Endothelial cell of umbilical vein (primary cell): ENCODE measurements around the gene GSTP1. TPM values are rescaled to one million over a fixed set of nuclear protein-coding genes. Genes with fewer than 3 reads are reported as not detected.

Source experiments
- BruUV-seq: library from RNA; stranded (reverse); fragments of 400-500 nt; replicated peaks from 2 replicates; lab custom pipeline; 2021; lab: Mats Ljungman, UMichigan
- CTCF ChIA-PET: fragments of 300-600, 350-600 bp; sonication (Branson Sonifier 250); formaldehyde crosslinking; loops from one replicate; lab custom pipeline; 2021; ENCODE audit warnings: antibody characterized with exemption, inconsistent platforms; lab: Charles Lee
- POLR2A ChIA-PET: fragments of 300-600, 350-600 bp; sonication (Branson Sonifier 250); formaldehyde crosslinking; loops from one replicate; lab custom pipeline; 2021; ENCODE audit warnings: antibody characterized with exemption, inconsistent platforms; lab: Charles Lee
- DNase-seq: peaks from one replicate; pipeline ENCODE4 v3.0.0-alpha.2; 2011; ENCODE audit warnings: low read depth, low spot score
- FAIRE-seq: peaks from 2 replicates; lab custom pipeline; 2011; peaks lifted over from hg19 to GRCh38; lab: Jason Lieb, UNC
- H2AFZ ChIP-seq: 2 replicates; pipeline ENCODE4 v1.6.0; 2012; ENCODE audit warnings: low read depth, low read length, control low read depth, inconsistent platforms
- H3K27ac ChIP-seq: 2 replicates; pipeline ENCODE4 v1.5.1; 2011; ENCODE audit warnings: low read depth, mild to moderate bottlenecking, control low read depth, low read length, moderate library complexity; ENCODE audit not compliant: insufficient read depth
- H3K27me3 ChIP-seq, 2 experiments: 2 replicates each; pipeline versions ENCODE4 v1.6.0 to v1.6.1; 2011; ENCODE audit warnings: low read length in 2 of 2, mixed read lengths in 1 of 2; ENCODE audit not compliant: control insufficient read depth in 2 of 2, insufficient read depth in 2 of 2
- H3K36me3 ChIP-seq, 2 experiments: 2 replicates in 1 of 2; 3 replicates in 1 of 2; pipeline ENCODE4 v1.5.1; 2011; ENCODE audit warnings: low read length in 2 of 2, mild to moderate bottlenecking in 1 of 2, moderate library complexity in 1 of 2; ENCODE audit not compliant: control insufficient read depth in 2 of 2, insufficient read depth in 2 of 2; ENCODE audit errors: extremely low read depth in 1 of 2
- H3K4me1 ChIP-seq: 3 replicates; pipeline ENCODE4 v1.5.1; 2011; ENCODE audit warnings: mild to moderate bottlenecking, low read length; ENCODE audit not compliant: control insufficient read depth, insufficient read depth; ENCODE audit errors: extremely low read depth
- H3K4me2 ChIP-seq: 2 replicates; pipeline ENCODE4 v1.6.1; 2011; ENCODE audit warnings: low read length, control low read depth, mixed read lengths; ENCODE audit not compliant: insufficient read depth
- H3K4me3 ChIP-seq, 3 experiments: fragments of 200-600 bp in 1 of 3; sonication (generic), shearing (Covaris generic) in 1 of 3; replicated peaks in 1 of 3; 2 replicates each; pipeline ENCODE4 v1.5.1; 2011 to 2016; ENCODE audit warnings: control low read depth in 3 of 3, low read length in 3 of 3, mild to moderate bottlenecking in 2 of 3, inconsistent platforms in 1 of 3, low read depth in 1 of 3, moderate library complexity in 1 of 3; ENCODE audit not compliant: insufficient read depth in 1 of 3
- H3K79me2 ChIP-seq: 2 replicates; pipeline ENCODE4 v1.6.0; 2012; ENCODE audit warnings: low read length, inconsistent platforms; ENCODE audit not compliant: control insufficient read depth, insufficient read depth
- H3K9ac ChIP-seq: replicated peaks from 2 replicates; pipeline ENCODE3; 2011; ENCODE audit warnings: low read length, control low read depth; ENCODE audit not compliant: insufficient read depth; ENCODE audit errors: extremely low read depth
- H3K9me1 ChIP-seq: replicated peaks from 3 replicates; pipeline ENCODE4 v1.6.0; 2011; ENCODE audit warnings: mild to moderate bottlenecking, low read length; ENCODE audit not compliant: control insufficient read depth, insufficient read depth; ENCODE audit errors: extremely low read depth
- H3K9me3 ChIP-seq: replicated peaks from 2 replicates; pipeline ENCODE4 v1.5.1; 2012; ENCODE audit warnings: low read length, inconsistent platforms; ENCODE audit not compliant: control insufficient read depth, insufficient read depth
- H4K20me1 ChIP-seq: replicated peaks from 2 replicates; pipeline ENCODE3; 2011; ENCODE audit warnings: mild to moderate bottlenecking, low read length; ENCODE audit not compliant: control insufficient read depth, insufficient read depth; ENCODE audit errors: extremely low read depth
- EZH2 ChIP-seq: IDR thresholded peaks from 2 replicates; pipeline ENCODE4 v1.6.1; 2012; ENCODE audit warnings: borderline replicate concordance, low read depth, mild to moderate bottlenecking, moderate library complexity, low read length, inconsistent platforms; ENCODE audit not compliant: severe bottlenecking
- GATA2 ChIP-seq: IDR thresholded peaks from 2 replicates; pipeline ENCODE4 v1.7.0; 2011; ENCODE audit warnings: low read depth, mild to moderate bottlenecking, moderate library complexity, mixed read lengths, low read length; ENCODE audit not compliant: insufficient read length, insufficient read depth
- JUN ChIP-seq: IDR thresholded peaks from 2 replicates; pipeline ENCODE4 v1.6.1; 2011; ENCODE audit warnings: borderline replicate concordance, low read depth; ENCODE audit not compliant: insufficient read length, insufficient read depth
- MYC ChIP-seq: IDR thresholded peaks from one replicate; pipeline ENCODE4 v1.6.1; 2011; ENCODE audit warnings: mild to moderate bottlenecking, low read depth, low read length
- POLR2AphosphoS5 ChIP-seq: IDR thresholded peaks from 2 replicates; pipeline ENCODE4 v1.6.1; 2012; ENCODE audit warnings: low read depth, mild to moderate bottlenecking, control low read depth, low read length, moderate library complexity; ENCODE audit not compliant: insufficient read depth
- dilution Hi-C: fragments of 300-500 bp; cut with MboI; formaldehyde crosslinking; loops from one replicate; pipeline ENCODE4 v1.15.0; 2019; ENCODE audit warnings: low sequenced_read_pairs; ENCODE audit not compliant: extremely low pct_ligation_motif_present
- intact Hi-C: fragments of 100-400 bp; cut with micrococcal nuclease; formaldehyde crosslinking; loops from one replicate; pipeline ENCODE4 v1.10.0; 2022
- polyA plus RNA-seq, 4 experiments: library from polyadenylated mRNA; depleted of rRNA in 3 of 4; stranded (reverse) in 3 of 4; unstranded in 1 of 4; fragments of >200 nt; gene quantifications; 2 replicates each; pipeline versions ENCODE4 v1.2.1 to v1.2.3, GENCODE V29; 2011 to 2012; ENCODE audit warnings: missing spikeins in 1 of 4
- total RNA-seq: library from RNA; stranded (reverse); gene quantifications from 2 replicates; pipeline ENCODE4 v1.2.3, GENCODE V29; 2021
- TF ChIP-seq, protein P1 (sequence below), 2 donors: IDR thresholded peaks; 1 replicate in 1 of 2; 2 replicates in 1 of 2; pipeline ENCODE4 v1.5.1; 2011; ENCODE audit warnings: low read length in 2 of 2, mild to moderate bottlenecking in 2 of 2, moderate library complexity in 2 of 2, control low read depth in 1 of 2, inconsistent platforms in 1 of 2, low read depth in 1 of 2; ENCODE audit not compliant: insufficient read depth in 1 of 2; ENCODE audit errors: extremely low read depth in 1 of 2
- TF ChIP-seq, protein P2 (sequence below): IDR thresholded peaks from 2 replicates; pipeline ENCODE4 v1.6.1; 2011; ENCODE audit not compliant: insufficient read depth, insufficient read length

The GSTP1 gene
- total and polyA plus RNA-seq, 2 donors (not counting 3 experiments of a cell fraction or from before 2014, with no cell fraction given) = 962 to 2,277 TPM

DNA sequence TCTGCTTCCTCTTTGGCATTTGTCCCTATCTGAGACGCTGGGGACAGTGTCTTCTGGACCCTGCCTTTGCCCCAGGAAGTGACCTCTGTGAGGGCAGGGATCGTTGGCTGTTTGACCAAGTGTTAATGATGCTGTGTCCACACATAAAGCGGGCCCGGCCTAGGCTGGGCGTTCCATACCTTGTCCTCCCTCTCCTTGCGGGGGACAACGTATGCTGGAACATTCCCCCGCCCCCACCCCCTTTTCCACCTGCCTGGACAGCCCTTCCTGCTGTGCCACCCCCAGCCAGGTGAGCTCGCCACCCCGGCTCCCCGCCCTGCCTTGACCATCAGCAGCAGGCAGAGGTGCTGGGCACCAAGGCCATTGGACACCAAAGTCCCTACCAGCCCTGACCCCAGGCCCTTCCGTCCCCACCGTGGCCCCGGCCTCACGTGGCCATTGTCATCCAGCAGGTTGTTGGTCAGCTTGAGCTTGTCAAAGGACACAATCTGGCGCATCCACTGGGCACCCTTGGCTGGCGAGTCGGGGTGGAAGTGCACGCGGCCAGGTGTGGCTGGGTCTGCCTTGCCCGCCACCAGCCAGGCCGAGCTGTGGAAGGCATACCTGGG, 50.2 kb downstream of the GSTP1 start:
- CTCF ChIA-PET = interaction anchor here (2.7 kb wide), 1 partner anchor 25 kb away, joined by 11 read pairs; no protein-coding TSS in a partner anchor
- intact Hi-C loops = no loop called here

DNA sequence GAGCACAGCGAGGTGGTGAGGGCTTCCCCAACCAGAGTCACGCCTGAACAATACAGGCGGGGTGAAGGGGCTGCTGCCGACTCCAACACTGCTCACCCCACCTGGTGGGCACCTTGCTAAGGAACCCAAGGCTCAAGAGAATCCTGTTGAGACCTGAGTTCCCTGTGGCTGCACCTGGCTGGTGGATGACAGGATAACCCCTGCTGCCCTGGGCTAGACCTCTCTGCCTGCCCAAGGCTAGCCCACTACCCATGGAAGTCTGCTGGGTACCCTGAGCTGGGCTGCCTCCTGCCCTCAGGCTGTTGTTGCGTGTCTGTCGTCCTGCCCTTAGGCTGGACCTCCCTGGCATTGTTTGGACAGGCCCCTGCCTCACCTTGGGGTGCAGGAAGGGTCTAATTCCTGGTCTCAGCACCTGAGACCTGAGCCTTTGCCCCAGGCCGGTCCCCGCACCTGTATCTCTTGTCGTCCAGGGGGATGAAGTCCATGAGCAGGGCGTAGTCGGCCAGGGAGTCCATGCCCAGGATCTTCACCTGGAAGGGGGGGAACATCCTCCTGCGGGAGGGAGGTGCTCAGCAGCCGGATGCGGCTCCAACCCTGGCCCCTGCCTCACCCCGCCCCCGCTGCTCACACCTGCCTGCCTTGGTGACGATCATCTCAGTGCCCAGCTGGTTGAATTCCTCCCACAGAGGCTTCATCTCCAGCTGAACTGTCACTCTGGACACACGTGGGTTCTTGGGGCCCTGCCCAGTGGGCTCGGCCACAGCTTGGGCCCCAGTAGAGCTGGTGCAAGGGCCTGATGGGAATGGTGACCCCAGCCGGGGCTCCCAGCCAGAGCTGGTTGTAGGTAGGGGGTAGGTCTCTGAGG, 51.0 kb downstream of the GSTP1 start:
- DNase-seq (no peak), FAIRE-seq (no peak)
- H3K9me3 ChIP-seq = no peaks in the 10 kb centered on the region
- H3K4me3 ChIP-seq = no peak overlapping the region
- TF ChIP-seq JUN = no peak
- TF ChIP-seq, protein P1, sequence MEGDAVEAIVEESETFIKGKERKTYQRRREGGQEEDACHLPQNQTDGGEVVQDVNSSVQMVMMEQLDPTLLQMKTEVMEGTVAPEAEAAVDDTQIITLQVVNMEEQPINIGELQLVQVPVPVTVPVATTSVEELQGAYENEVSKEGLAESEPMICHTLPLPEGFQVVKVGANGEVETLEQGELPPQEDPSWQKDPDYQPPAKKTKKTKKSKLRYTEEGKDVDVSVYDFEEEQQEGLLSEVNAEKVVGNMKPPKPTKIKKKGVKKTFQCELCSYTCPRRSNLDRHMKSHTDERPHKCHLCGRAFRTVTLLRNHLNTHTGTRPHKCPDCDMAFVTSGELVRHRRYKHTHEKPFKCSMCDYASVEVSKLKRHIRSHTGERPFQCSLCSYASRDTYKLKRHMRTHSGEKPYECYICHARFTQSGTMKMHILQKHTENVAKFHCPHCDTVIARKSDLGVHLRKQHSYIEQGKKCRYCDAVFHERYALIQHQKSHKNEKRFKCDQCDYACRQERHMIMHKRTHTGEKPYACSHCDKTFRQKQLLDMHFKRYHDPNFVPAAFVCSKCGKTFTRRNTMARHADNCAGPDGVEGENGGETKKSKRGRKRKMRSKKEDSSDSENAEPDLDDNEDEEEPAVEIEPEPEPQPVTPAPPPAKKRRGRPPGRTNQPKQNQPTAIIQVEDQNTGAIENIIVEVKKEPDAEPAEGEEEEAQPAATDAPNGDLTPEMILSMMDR (IDR thresholded peaks at IDR 0.05; ENCODE audit: extremely low read depth in 1 of 2, insufficient read depth in 1 of 2, low read depth in 1 of 2, low read length in 2 of 2) = no peak
- no peak for TF ChIP-seq MYC
- TF ChIP-seq, protein P2, sequence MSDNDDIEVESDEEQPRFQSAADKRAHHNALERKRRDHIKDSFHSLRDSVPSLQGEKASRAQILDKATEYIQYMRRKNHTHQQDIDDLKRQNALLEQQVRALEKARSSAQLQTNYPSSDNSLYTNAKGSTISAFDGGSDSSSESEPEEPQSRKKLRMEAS = no peak
- TF ChIP-seq POLR2AphosphoS5 = no peak
- TF ChIP-seq EZH2 = no peak
- H3K4me2 ChIP-seq = no peak overlapping the region
- H3K9me1 ChIP-seq = no peaks in the 10 kb centered on the region
- intact Hi-C loops = no loop called here
- no TSS peak for BruUV-seq
- no peaks in the 10 kb centered on the region for H3K27me3 ChIP-seq
- no peaks in the 10 kb centered on the region for H3K79me2 ChIP-seq
- dilution Hi-C loops = no loop called here
- CTCF ChIA-PET = interaction anchor here (2.7 kb wide), 1 partner anchor 25 kb away, joined by 11 read pairs; no protein-coding TSS in a partner anchor
- no peak overlapping the region for H3K9ac ChIP-seq
- POLR2A ChIA-PET = no interaction called here
- H4K20me1 ChIP-seq = no peaks in the 10 kb centered on the region
- H3K27ac ChIP-seq = no peak overlapping the region
- H2AFZ ChIP-seq = no peak overlapping the region
- no peaks in the 10 kb centered on the region for H3K36me3 ChIP-seq
- H3K4me1 ChIP-seq = peaks cover 4% of the 10 kb centered on the region

More for the DNA sequence above, 50.2 kb downstream of the GSTP1 start:
- Histone ChIP-seq H3K9me1 (no peaks in the 10 kb centered on the region), H3K4me2 (no peak overlapping the region), H3K4me3 (no peak overlapping the region), H3K27me3 (no peaks in the 10 kb centered on the region), H3K79me2 (no peaks in the 10 kb centered on the region), H3K9me3 (no peaks in the 10 kb centered on the region), H3K36me3 (no peaks in the 10 kb centered on the region), H3K27ac (no peak overlapping the region), H3K9ac (no peak overlapping the region), H2AFZ (no peak overlapping the region), H4K20me1 (no peaks in the 10 kb centered on the region), H3K4me1 (peaks cover 4% of the 10 kb centered on the region)
- dilution Hi-C loops = no loop called here
- POLR2A ChIA-PET = no interaction called here
- BruUV-seq = no TSS peak
- FAIRE-seq (no peak), DNase-seq (no peak)
- TF ChIP-seq MYC = no peak
- TF ChIP-seq GATA2 = no peak
- TF ChIP-seq POLR2AphosphoS5 = no peak
